Progenitor cell of endocrine pancreas (in vitro differentiated cells): Measurements from ENCODE around the gene PHOSPHO2. TPM values are rescaled to one million over a fixed set of nuclear protein-coding genes. Genes with fewer than 3 reads are reported as not detected.

ENCODE experiments used
- DNase-seq: peaks from one replicate; pipeline ENCODE4 v3.0.0; 2021; ENCODE audit warnings: low spot score; ENCODE audit not compliant: unreplicated experiment
- H3K27ac Mint-ChIP-seq: 2 replicates; pipeline ENCODE4 v1.8.0; 2021; ENCODE audit warnings: mild to moderate bottlenecking, moderate library complexity, mixed read lengths
- H3K27me3 Mint-ChIP-seq: 2 replicates; pipeline ENCODE4 v1.8.0; 2021; ENCODE audit warnings: mixed read lengths
- H3K36me3 Mint-ChIP-seq: 2 replicates; pipeline ENCODE4 v1.8.0; 2022; ENCODE audit warnings: mixed read lengths; ENCODE audit not compliant: insufficient read depth
- H3K4me1 Mint-ChIP-seq: 2 replicates; pipeline ENCODE4 v1.8.0; 2021; ENCODE audit warnings: low read depth, mixed read lengths
- H3K4me3 Mint-ChIP-seq: 2 replicates; pipeline ENCODE4 v1.8.0; 2021; ENCODE audit warnings: low read depth, mild to moderate bottlenecking, moderate library complexity, mixed read lengths
- H3K9me3 Mint-ChIP-seq: 2 replicates; pipeline ENCODE4 v1.8.0; 2021; ENCODE audit warnings: low read depth, mixed read lengths
- total RNA-seq: library from RNA; stranded (reverse); gene quantifications from 2 replicates; pipeline ENCODE4 v1.2.1, GENCODE V29; 2021
- TF ChIP-seq, protein P1 (sequence below): fragments of 200-600 bp; sonication (generic); IDR thresholded peaks from one replicate; pipeline ENCODE4 v1.5.0; 2021; ENCODE audit warnings: antibody characterized with exemption, mild to moderate bottlenecking; ENCODE audit not compliant: unreplicated experiment

The PHOSPHO2 gene
- total RNA-seq, 1 donor from 2014 or later, result 17.3 TPM

DNA sequence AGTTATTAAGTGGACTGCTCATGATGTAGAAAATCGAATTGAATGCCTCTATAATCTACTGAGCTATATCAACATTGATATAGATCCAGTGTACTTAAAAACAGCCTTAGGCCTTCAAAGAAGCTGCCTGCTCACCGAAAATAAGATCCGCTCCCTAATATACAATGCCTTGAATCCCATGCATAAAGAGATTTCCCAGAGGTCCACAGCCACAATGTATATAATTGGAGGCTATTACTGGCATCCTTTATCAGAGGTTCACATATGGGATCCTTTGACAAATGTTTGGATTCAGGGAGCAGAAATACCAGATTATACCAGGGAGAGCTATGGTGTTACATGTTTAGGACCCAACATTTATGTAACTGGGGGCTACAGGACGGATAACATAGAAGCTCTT is 41.4 kb downstream of the PHOSPHO2 start:
- no peak for DNase-seq
- H3K27me3 Mint-ChIP-seq, result peaks cover 8% of the 10 kb centered on the region
- peak overlapping the region; percentile 85 for H3K4me3 Mint-ChIP-seq
- no peaks in the 10 kb centered on the region for H3K9me3 Mint-ChIP-seq
- H3K4me1 Mint-ChIP-seq, result peaks cover 29% of the 10 kb centered on the region
- H3K36me3 Mint-ChIP-seq, result peaks cover 11% of the 10 kb centered on the region
- peak overlapping the region; percentile 51 for H3K27ac Mint-ChIP-seq
- TF ChIP-seq, protein P1, sequence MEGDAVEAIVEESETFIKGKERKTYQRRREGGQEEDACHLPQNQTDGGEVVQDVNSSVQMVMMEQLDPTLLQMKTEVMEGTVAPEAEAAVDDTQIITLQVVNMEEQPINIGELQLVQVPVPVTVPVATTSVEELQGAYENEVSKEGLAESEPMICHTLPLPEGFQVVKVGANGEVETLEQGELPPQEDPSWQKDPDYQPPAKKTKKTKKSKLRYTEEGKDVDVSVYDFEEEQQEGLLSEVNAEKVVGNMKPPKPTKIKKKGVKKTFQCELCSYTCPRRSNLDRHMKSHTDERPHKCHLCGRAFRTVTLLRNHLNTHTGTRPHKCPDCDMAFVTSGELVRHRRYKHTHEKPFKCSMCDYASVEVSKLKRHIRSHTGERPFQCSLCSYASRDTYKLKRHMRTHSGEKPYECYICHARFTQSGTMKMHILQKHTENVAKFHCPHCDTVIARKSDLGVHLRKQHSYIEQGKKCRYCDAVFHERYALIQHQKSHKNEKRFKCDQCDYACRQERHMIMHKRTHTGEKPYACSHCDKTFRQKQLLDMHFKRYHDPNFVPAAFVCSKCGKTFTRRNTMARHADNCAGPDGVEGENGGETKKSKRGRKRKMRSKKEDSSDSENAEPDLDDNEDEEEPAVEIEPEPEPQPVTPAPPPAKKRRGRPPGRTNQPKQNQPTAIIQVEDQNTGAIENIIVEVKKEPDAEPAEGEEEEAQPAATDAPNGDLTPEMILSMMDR, result no peak

DNA sequence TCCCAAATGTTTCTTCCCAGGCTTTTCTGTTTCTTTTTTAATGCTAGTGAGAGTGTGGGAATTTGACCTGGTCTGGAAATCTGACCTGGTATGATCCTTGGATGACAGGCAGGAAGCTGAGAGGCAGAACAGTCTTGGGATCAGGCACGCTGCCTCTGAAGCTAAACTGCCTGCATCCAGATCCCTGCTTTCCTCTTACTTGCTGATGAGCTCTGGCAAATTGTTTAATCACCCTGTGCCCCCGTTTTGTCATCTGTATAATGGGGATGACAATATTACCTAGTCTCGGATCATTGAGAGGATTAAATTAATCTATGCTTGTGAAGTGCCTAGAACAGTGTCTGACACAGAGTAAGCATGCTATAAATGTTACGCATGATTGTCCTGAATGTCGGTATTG is 42.6 kb downstream of the PHOSPHO2 start:
- peaks cover 5% of the 10 kb centered on the region for H3K27me3 Mint-ChIP-seq
- peaks cover 15% of the 10 kb centered on the region for H3K36me3 Mint-ChIP-seq
- peak overlapping the region; percentile 47 for H3K27ac Mint-ChIP-seq
- peak overlapping the region; percentile 85 for H3K4me3 Mint-ChIP-seq
- no peak for DNase-seq
- H3K4me1 Mint-ChIP-seq, result peaks cover 29% of the 10 kb centered on the region
- TF ChIP-seq, protein P1, result no peak
- H3K9me3 Mint-ChIP-seq, result no peaks in the 10 kb centered on the region

DNA sequence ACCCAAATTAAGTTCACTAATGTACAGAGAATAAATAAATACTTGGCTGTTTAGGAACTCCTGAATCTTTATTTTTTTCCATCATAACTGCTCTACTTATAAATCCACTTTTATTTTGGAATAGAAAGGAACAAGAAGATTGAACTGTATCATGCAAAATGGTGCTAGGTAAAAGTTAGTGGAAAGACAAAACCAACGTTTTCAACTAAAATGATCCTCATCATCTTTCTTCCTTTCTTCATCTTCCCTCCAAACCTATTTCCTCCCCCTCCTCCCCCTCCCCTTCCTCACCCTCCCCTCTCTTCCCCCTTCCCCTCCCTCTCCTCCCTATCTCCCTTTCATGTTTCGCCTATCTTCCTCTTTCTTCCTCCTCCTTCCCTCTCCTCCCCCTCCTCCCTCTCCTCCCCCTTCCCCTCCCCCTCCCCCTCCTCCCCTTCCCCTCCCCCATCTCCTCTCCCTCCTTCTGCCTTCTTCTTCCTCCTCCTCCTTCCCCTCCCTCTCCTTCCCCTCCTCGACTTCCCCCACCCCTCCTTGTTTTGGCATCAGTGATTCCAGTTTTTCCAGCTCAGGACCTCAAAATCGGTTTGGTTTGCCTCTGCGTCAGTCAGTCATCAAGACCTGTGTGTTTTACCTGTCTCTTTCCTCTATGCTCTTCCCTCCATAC is 44.4 kb downstream of the PHOSPHO2 start:
- no peaks in the 10 kb centered on the region for H3K9me3 Mint-ChIP-seq
- TF ChIP-seq, protein P1, result no peak
- no peak overlapping the region for H3K4me3 Mint-ChIP-seq
- no peaks in the 10 kb centered on the region for H3K27me3 Mint-ChIP-seq
- H3K27ac Mint-ChIP-seq, result peak overlapping the region; percentile 15
- no peak for DNase-seq
- H3K36me3 Mint-ChIP-seq, result peaks cover 19% of the 10 kb centered on the region
- peaks cover 29% of the 10 kb centered on the region for H3K4me1 Mint-ChIP-seq

DNA sequence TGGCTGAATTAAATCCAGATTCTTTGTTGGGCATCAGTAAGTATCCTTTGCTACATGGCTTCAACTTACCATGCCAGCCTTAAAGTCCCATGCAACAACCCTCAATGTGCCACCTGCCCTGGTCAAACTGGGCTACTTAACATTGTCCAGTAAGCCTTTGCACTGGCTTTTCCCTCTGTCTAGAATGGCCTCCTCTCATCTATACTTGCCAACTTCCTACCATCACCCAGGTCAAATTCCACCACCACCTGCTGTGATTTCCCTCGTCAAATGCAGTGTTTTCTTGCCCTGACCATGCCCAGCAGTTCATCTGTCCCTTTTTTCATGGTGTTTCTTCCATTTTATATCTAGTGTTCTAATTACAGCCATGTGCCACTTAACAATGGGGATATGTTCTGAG is 45.1 kb downstream of the PHOSPHO2 start:
- H3K4me3 Mint-ChIP-seq, result no peak overlapping the region

DNA sequence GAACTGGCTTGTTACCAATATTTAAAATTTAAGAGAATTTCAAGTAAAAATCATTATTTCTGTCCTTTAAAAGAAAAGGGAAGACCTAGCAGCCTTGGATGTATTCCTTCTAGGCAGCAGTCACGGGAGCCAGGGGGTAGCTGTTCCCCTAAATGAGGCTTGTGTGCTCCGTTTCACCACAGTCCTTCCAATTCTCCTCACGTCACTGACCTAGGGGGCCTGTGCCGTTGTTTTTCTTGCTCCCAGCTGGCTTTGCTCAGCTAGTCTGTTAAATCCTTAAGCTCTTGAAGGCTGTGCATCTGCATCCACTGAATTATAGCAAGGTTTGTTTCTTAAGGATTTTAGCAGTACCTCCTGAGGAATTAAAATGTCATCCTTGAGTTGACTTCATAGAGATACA is 49.3 kb downstream of the PHOSPHO2 start:
- peaks cover 40% of the 10 kb centered on the region for H3K36me3 Mint-ChIP-seq
- no peak overlapping the region for H3K4me3 Mint-ChIP-seq
- TF ChIP-seq, protein P1, result no peak
- no peaks in the 10 kb centered on the region for H3K27me3 Mint-ChIP-seq
- H3K27ac Mint-ChIP-seq, result no peak overlapping the region
- no peak for DNase-seq
- peaks cover 6% of the 10 kb centered on the region for H3K4me1 Mint-ChIP-seq
- no peaks in the 10 kb centered on the region for H3K9me3 Mint-ChIP-seq

More for the DNA sequence above, 45.1 kb downstream of the PHOSPHO2 start:
- Mint-ChIP-seq H3K27me3 (no peaks in the 10 kb centered on the region), H3K27ac (peak overlapping the region; percentile 15), H3K4me1 (peaks cover 29% of the 10 kb centered on the region), H3K36me3 (peaks cover 23% of the 10 kb centered on the region), H3K9me3 (no peaks in the 10 kb centered on the region)
- DNase-seq, result no peak
- TF ChIP-seq, protein P1, result no peak
